Measurements from ENCODE around the gene GRHPR. TPM values are rescaled to one million over a fixed set of nuclear protein-coding genes. Genes with fewer than 3 reads are reported as not detected.
A peak's percentile ranks its signal among the peaks of the same experiment; 100 is the strongest.

The GRHPR gene
- polyA plus RNA-seq, 1 of the 3 experiments (the other 2 are of a cell fraction), result 206 TPM

DNA sequence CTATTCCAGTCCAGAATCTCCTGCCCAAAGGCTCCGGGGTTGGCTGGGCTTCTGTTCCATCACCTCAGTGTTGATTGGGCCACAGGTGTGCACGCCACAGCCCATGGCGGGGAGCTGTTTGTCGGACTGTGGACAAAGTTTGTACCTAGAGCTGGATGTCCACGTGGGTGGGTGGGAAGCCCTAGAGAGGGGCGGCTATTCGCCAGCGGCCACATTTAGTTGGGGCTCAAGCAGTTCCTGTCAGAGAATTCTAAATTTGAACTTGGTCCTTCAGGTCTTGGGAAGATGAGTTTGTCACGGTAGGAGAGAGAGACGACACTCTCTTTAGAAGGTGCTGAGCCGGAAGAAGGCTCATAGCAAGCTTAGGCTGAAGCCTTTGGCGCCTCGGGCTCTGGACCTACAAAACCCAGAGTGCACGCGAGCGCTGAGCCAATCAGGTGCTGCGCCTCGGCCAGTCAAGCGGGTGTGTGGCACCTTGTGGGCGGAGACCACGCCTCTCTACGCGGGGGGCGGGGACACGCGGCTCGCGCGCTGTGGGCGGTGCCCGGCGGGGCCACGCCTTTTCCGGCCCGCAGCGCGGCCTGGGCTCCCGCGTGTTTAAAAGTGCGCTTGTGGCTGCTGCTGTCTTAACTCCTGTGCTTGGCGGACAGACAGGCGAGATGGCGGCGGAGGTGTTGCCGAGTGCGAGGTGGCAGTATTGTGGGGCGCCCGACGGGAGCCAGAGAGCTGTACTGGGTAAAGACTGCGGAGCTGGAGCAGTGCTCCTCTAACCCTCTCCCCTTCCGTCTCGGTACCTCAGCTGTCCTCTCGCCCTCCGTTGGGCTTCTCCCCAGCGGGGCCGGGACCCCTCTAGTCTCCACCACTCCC lies 63.1 kb downstream of the GRHPR start, which contains the start of gene POLR1E (continued):
- TF ChIP-seq, protein P1, sequence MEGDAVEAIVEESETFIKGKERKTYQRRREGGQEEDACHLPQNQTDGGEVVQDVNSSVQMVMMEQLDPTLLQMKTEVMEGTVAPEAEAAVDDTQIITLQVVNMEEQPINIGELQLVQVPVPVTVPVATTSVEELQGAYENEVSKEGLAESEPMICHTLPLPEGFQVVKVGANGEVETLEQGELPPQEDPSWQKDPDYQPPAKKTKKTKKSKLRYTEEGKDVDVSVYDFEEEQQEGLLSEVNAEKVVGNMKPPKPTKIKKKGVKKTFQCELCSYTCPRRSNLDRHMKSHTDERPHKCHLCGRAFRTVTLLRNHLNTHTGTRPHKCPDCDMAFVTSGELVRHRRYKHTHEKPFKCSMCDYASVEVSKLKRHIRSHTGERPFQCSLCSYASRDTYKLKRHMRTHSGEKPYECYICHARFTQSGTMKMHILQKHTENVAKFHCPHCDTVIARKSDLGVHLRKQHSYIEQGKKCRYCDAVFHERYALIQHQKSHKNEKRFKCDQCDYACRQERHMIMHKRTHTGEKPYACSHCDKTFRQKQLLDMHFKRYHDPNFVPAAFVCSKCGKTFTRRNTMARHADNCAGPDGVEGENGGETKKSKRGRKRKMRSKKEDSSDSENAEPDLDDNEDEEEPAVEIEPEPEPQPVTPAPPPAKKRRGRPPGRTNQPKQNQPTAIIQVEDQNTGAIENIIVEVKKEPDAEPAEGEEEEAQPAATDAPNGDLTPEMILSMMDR (IDR thresholded peaks at IDR 0.05), result no peak
- no peak for TF ChIP-seq YY1 (IDR thresholded peaks at IDR 0.05; ENCODE audit: low read depth)
- peak; percentile 67 for TF ChIP-seq TAF1 (IDR thresholded peaks at IDR 0.05; ENCODE audit: borderline replicate concordance, low read depth, low read length)

GRCh38 chr9:37486256-37486615 lies 63.7 kb downstream of the GRHPR start:
- H3K9me2 ChIP-seq, result no peaks in the 10 kb centered on the region
- CTCF ChIA-PET, result interaction anchor here (0.7 to 1.8 kb wide), 4 partner anchors 71 to 358 kb away, joined by 3 to 5 read pairs (median 3); partner anchors contain the start of gene TOMM5
- no peaks in the 10 kb centered on the region for H4K20me1 ChIP-seq (ENCODE audit: insufficient read depth)

More at GRCh38 chr9:37486256-37486615, 63.7 kb downstream of the GRHPR start:
- Histone ChIP-seq H3K9ac (peak overlapping the region; percentile 79), H2AFZ (ENCODE audit: low read depth) (peak overlapping the region; percentile 96; the same call in 1 of the 2 replicates), H3K27me3 (ENCODE audit: insufficient read depth) (no peaks in the 10 kb centered on the region), H3K4me3 (ENCODE audit: low read depth in 2 of 2, low read length in 1 of 2) (peak overlapping the region; percentile 74 to 87), H3F3A (replicated peaks; ENCODE audit: insufficient read depth) (peaks cover 3% of the 10 kb centered on the region), H3K36me3 (replicated peaks in 1 of 2; ENCODE audit: control insufficient read depth in 1 of 2, insufficient read depth in 2 of 2, low read length in 1 of 2) (peaks cover 13 to 22% of the 10 kb centered on the region in 2 experiments), H3K9me3 (no peaks in the 10 kb centered on the region), H3K4me2 (peak overlapping the region; percentile 97), H3K4me1 (ENCODE audit: control insufficient read depth in 1 of 2, insufficient read depth in 2 of 2, low read depth in 1 of 2, low read length in 1 of 2) (peaks cover 16 to 20% of the 10 kb centered on the region in 2 experiments; a peak in 3 of 4 replicates), H3K27ac (ENCODE audit: low read depth in 2 of 2, low read length in 1 of 2) (peak overlapping the region in 1 of 2 experiments; percentile 73; a peak in 2 of 4 replicates), H3K79me2 (ENCODE audit: insufficient read depth) (peaks cover 32% of the 10 kb centered on the region)
- POLR2A ChIA-PET, result interaction anchor here (0.9 to 1.6 kb wide), 3 partner anchors 15 to 299 kb away, joined by 3 to 4 read pairs (median 3); partner anchors contain the start of gene EXOSC3
- WGBS (ENCODE audit: low lambda C conversion rate), result 2% methylated on average over 7 of the region's 7 CpGs
- no peak for DNase-seq
- TF ChIP-seq NRF1 (IDR thresholded peaks at IDR 0.05; ENCODE audit: low read depth, low read length) (no peak), POLR2AphosphoS5 (IDR thresholded peaks at IDR 0.05; ENCODE audit: low read depth, low read length) (no peak), FOXJ3 (CRISPR knock-in tag; IDR thresholded peaks at IDR 0.05) (no peak), TAF1 (IDR thresholded peaks at IDR 0.05; ENCODE audit: borderline replicate concordance, low read depth, low read length) (no peak)

Other genes starting within 250 kb of the GRHPR start
- 6.3 and 9.6 TPM in 2 replicates for gene ZBTB5, start 42.8 kb downstream of the GRHPR start, polyA plus RNA-seq (2012; rRNA removed)
- 38.8 and 42.1 TPM in 2 replicates for gene POLR1E, start 63.3 kb downstream of the GRHPR start, polyA plus RNA-seq (2012; rRNA removed)
- 10.1 and 12.8 TPM in 2 replicates for gene FBXO10, start 153.7 kb downstream of the GRHPR start, polyA plus RNA-seq (2012; rRNA removed)
- 215 and 255 TPM in 2 replicates for gene TOMM5, start 169.9 kb downstream of the GRHPR start, polyA plus RNA-seq (2012; rRNA removed)
- not detected in 2 replicates for gene FRMPD1, start 228.3 kb downstream of the GRHPR start, polyA plus RNA-seq (2012; rRNA removed)

All from SK-N-SH (cell line).